Superior temporal gyrus (tissue), 1 donor: ENCODE data around the gene API5.
"Not testable (repeated sequence)": the region's sequence is repeated elsewhere in the genome, so short reads cannot be mapped to it uniquely, and the experiment has no call there.

Experiments used
- DNase-seq: peaks from one replicate; pipeline ENCODE4 v3.0.0-alpha.2; 2016; ENCODE audit errors: extremely low spot score

The API5 gene

GRCh38 chr11:43311791-43312607 lies at the start of gene API5:
Gene API5 (plus strand): TSS chr11:43311996. CDS start chr11:43312128, 132 bp downstream.
- peak; percentile 93 for DNase-seq

- DNase-seq: peak; percentile 44
Observed at GRCh38 chr11:43267856-43268580, 43.8 kb upstream of the API5 start.

GRCh38 chr11:43268786-43269185 lies 43.0 kb upstream of the API5 start:
- DNase-seq: no peak

DNA sequence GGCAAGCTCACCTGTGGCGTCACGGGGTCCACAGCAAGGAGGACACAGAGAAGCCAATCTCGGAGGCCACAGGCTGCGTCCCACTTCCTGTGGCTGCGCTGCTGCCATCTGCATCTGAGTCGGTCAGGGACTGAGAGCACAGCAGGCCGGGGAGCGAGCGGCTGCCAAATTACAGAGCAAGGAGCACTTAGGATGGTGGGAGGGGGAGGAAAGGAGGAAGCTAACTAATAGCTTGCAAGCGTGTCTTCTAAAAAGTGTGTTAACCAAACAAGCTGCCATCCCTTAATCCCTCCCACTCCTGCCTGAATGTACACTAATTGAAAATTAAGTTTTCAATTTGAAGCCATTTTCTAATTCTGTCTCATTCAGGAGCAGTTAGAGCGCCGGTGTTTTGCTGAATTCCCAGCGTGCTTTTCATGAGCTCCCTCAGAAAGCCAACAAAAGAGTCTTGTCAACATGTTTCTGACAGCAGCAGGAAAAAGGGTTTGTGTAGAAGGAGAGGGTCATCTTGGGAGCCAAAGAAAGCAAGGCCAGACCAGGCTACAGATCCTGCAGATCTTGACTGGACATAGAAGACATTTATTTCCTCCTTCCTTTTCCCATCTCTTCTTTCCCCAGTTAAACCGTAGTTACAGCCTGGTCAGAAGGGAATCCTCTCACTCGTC lies 42.4 kb upstream of the API5 start:
- peak; percentile 26 for DNase-seq

- DNase-seq: no peak
Observed at GRCh38 chr11:43270468-43270867, 41.3 kb upstream of the API5 start.

GRCh38 chr11:43278193-43278956 lies 33.4 kb upstream of the API5 start:
- peak; percentile 63 for DNase-seq

DNA sequence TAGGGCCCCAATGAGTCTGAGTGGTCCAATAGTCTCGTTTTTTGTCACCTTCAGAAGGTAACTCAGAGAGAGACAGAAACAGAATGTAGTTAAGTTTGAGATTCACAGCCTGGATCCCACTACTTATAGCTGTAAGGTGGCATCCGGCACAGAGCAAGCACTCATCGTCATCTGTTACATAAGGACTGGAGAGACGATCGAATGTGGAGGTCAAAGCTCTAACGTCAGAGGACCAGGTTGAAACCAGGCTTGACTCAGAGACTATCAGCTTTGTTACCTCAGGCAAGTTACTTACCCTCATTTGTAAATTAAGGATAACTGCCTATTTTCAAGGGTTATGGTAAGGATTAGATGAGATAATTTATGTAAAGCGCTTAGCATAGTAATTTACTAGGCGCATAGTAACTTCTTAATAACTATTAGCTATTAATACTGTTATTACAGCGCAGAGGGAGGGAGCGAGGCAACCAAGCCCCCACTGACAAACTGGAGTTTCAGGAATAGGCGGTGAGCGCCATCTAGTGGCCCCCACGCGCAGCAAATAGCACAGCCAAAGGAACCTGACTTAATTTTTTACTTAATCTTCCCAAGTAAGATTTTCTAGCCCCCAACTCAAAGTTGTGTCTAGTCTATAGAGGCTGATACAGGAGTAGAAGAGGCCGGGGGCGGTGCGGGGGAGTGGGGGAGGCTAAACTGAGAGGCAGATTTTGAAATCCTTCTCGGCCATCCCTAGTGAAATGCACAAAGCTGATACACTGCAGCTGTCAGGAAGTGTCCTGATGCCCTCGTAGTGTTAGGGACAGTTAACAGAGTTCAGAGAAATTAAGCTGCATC lies 29.0 kb upstream of the API5 start:
- peak; percentile 73 for DNase-seq

GRCh38 chr11:43285826-43286225 lies 26.0 kb upstream of the API5 start:
- DNase-seq: no peak

- DNase-seq: no peak
Observed at GRCh38 chr11:43289368-43289767, 22.4 kb upstream of the API5 start.

DNA sequence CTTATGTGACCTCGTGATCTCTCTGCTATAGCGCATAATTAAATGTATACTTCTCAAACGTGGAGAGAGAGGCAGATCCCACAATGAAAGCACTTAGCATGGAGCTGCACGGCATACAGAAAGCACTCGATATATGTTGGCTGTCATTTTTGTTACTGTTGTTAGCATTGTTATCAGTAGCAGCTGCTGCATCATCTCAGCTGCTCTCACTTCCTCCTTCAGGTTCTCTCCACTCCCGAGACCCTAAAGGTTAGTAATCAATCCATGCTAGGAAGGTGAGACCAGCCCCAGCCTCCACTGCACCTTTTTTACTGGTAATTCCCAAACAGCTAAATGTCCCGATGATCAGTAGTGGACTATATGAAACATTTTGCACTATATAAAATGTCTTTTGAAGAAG lies 13.4 kb upstream of the API5 start:
- DNase-seq: no peak

DNA sequence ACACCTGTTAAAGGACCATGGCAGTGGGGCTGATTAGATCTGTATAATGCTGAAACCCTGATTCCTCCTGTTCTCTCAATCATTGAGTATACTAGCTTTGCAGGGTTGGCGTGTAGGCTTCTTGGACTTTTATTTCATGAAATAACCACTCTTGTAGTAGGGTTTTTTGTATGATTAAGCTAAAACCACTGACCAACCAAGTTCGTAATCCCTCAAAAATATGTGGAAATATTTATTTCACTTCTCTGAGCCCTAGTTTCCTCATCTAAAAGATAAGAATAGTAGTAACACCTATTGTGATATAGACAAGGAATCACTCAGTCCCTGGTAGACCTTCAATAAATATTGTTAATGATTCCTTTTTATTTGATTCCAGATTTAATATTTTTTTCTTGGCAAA lies 4.2 kb downstream of the API5 start:
- DNase-seq: no peak

DNA sequence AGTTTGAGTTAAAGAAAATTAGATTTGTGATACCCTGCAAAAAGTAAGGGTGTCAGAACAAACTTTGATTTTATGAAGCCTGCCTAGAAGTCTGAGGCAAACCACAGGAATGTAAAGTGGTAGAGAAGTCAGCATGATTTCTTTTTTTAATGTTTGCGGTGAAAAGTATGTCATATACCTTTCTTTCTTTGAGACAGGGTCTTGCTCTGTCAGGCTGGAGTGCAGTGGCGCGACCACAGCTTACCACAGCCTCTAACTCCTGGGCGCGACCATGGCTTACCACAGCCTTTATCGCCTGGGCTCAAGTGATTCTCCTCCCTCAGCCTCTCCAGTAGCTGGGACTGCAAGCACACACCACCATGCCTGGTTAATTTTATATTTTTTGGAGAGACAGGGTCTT lies 4.7 kb downstream of the API5 start:
- no peak for DNase-seq

GRCh38 chr11:43327987-43328386 lies 16.2 kb downstream of the API5 start:
- DNase-seq: no peak

- no peak for DNase-seq
Observed at GRCh38 chr11:43328482-43328881, 16.7 kb downstream of the API5 start.

GRCh38 chr11:43341159-43341558 lies 29.4 kb downstream of the API5 start:
- no peak for DNase-seq

DNA sequence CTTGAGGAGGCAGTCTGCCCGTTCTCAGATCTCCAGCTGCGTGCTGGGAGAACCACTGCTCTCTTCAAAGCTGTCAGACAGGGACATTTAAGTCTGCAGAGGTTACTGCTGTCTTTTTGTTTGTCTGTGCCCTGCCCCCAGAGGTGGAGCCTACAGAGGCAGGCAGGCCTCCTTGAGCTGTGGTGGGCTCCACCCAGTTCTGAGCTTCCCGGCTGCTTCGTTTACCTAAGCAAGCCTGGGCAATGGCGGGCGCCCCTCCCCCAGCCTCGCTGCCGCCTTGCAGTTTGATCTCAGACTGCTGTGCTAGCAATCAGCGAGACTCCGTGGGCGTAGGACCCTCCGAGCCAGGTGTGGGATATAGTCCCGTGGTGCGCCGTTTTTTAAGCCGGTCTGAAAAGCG lies 39.6 kb downstream of the API5 start:
- not testable (repeated sequence) for DNase-seq

GRCh38 chr11:43354311-43354710 lies 42.5 kb downstream of the API5 start:
- no peak for DNase-seq

DNA sequence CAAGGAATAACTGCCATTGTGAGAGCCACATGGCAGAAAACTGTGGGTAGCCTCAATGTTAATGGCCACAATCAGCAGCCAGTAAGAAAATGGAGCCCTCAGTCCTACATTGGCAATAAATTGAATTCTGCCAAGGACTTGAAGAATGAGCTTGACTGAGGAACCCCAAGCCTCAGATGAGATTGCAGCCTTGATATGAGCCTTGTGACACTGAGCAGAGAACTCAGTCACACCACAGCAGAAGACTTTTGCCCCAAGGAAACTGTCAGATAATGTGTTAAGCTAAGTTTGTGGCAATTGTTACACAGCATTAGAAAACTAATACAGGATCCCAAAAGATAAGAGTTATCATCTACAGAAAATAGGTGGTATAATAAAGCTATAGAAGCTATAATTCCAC lies 44.5 kb downstream of the API5 start:
- no peak for DNase-seq

- DNase-seq: peak; percentile 63
Observed at GRCh38 chr11:43358279-43358800, 46.5 kb downstream of the API5 start.

- peak; percentile 92 for DNase-seq
Observed at GRCh38 chr11:43358801-43359421, 47.1 kb downstream of the API5 start, which contains the start of gene TTC17. Gene TTC17 (plus strand): TSS chr11:43358920. CDS start chr11:43358955, 35 bp downstream.
